Stomach (tissue), 4 donors: ENCODE results near the gene UBE2N.

ENCODE experiments used
- CTCF ChIP-seq, 7 experiments: fragments of 450-650 bp in 4 of 7; fragments of 200-600 bp in 3 of 7; sonication (generic) in 3 of 7; IDR thresholded peaks; one replicate each; pipeline ENCODE4 v1.5.1; 2016 to 2019; ENCODE audit warnings: antibody characterized with exemption in 7 of 7, control low read depth in 2 of 7, mild to moderate bottlenecking in 1 of 7
- EP300 ChIP-seq: sonication (generic); formaldehyde crosslinking; IDR thresholded peaks from one replicate; pipeline ENCODE4 v1.6.1; 2017; ENCODE audit warnings: antibody characterized with exemption
- POLR2AphosphoS5 ChIP-seq, 3 donors: sonication (generic); formaldehyde crosslinking; IDR thresholded peaks; one replicate each; pipeline ENCODE4 v1.6.1; 2016; ENCODE audit warnings: antibody characterized with exemption in 3 of 3

GRCh38 chr12:93451423-93452158 lies 9.8 kb upstream of the UBE2N start:
- no peak for TF ChIP-seq POLR2AphosphoS5 (IDR thresholded peaks at IDR 0.05)
- no peak for TF ChIP-seq EP300
- no peak for TF ChIP-seq CTCF (IDR thresholded peaks at IDR 0.05)
